Caco-2 (cell line): ENCODE data around the gene MAGED1. TPM values are rescaled to one million over a fixed set of nuclear protein-coding genes. Genes with fewer than 3 reads are reported as not detected.

Source experiments
- BruUV-seq: library from RNA; stranded (reverse); fragments of 400-500 nt; replicated peaks from 2 replicates; lab custom pipeline; 2021; lab: Mats Ljungman, UMichigan
- CTCF ChIA-PET: fragments of 300-600 bp; sonication (Branson Sonifier 250); formaldehyde crosslinking; loops from one replicate; lab custom pipeline; 2022; ENCODE audit warnings: antibody characterized with exemption; lab: Charles Lee
- POLR2A ChIA-PET: fragments of 300-600 bp; sonication (Branson Sonifier 250); formaldehyde crosslinking; loops from one replicate; lab custom pipeline; 2022; ENCODE audit warnings: antibody characterized with exemption; lab: Charles Lee
- DNase-seq, 2 experiments: peaks; one replicate each; pipeline versions ENCODE4 v3.0.0 to v3.0.0-alpha.2; 2020 to 2022
- H3K27me3 ChIP-seq: replicated peaks from 2 replicates; pipeline ENCODE4 v1.6.0; 2011; ENCODE audit warnings: low read length; ENCODE audit not compliant: control insufficient read depth, insufficient read depth
- H3K36me3 ChIP-seq: 2 replicates; pipeline ENCODE4 v1.5.1; 2011; ENCODE audit warnings: low read length; ENCODE audit not compliant: control insufficient read depth, insufficient read depth
- H3K4me1 ChIP-seq: fragments of 250-450 bp; sonication (Bioruptor Pico); 2 replicates; pipeline ENCODE4 v1.5.1; 2020; ENCODE audit warnings: mild to moderate bottlenecking
- H3K4me3 ChIP-seq: 2 replicates; pipeline ENCODE4 v1.5.1; 2011; ENCODE audit warnings: low read depth, mild to moderate bottlenecking, control low read depth, low read length
- H3K9me3 ChIP-seq: fragments of 250-450 bp; sonication (Bioruptor Pico); 2 replicates; pipeline ENCODE4 v1.5.1; 2020; ENCODE audit warnings: mild to moderate bottlenecking, moderate library complexity
- H3K27ac Mint-ChIP-seq: one replicate; pipeline ENCODE4 v1.8.0; 2022; ENCODE audit warnings: mixed read lengths; ENCODE audit not compliant: unreplicated experiment
- H3K27me3 Mint-ChIP-seq: one replicate; pipeline ENCODE4 v1.8.0; 2022; ENCODE audit warnings: mixed read lengths; ENCODE audit not compliant: insufficient read depth, unreplicated experiment
- H3K36me3 Mint-ChIP-seq: one replicate; pipeline ENCODE4 v1.8.0; 2022; ENCODE audit warnings: mild to moderate bottlenecking, mixed read lengths; ENCODE audit not compliant: insufficient read depth, unreplicated experiment
- H3K4me1 Mint-ChIP-seq: one replicate; pipeline ENCODE4 v1.8.0; 2022; ENCODE audit warnings: low read depth, mixed read lengths; ENCODE audit not compliant: unreplicated experiment
- H3K4me3 Mint-ChIP-seq: one replicate; pipeline ENCODE4 v1.8.0; 2022; ENCODE audit warnings: mild to moderate bottlenecking, moderate library complexity, mixed read lengths; ENCODE audit not compliant: unreplicated experiment
- H3K9me3 Mint-ChIP-seq: one replicate; pipeline ENCODE4 v1.8.0; 2022; ENCODE audit warnings: mixed read lengths; ENCODE audit not compliant: unreplicated experiment
- intact Hi-C: fragments of 100-400 bp; cut with micrococcal nuclease; formaldehyde crosslinking; loops from one replicate; pipeline ENCODE4 v1.10.0; 2022; ENCODE audit not compliant: unreplicated experiment
- total RNA-seq: library from RNA; stranded (reverse); gene quantifications from 2 replicates; pipeline ENCODE4 v1.2.3, GENCODE V29; 2022
- TF ChIP-seq, protein P1 (sequence below), 2 experiments: fragments of 200-600 bp in 1 of 2; IDR thresholded peaks; 1 replicate in 1 of 2; 2 replicates in 1 of 2; pipeline versions ENCODE4 v1.5.1 to v1.8.0; 2011 to 2022; ENCODE audit warnings: antibody characterized with exemption in 1 of 2, control low read depth in 1 of 2, inconsistent platforms in 1 of 2, low read depth in 1 of 2, low read length in 1 of 2, mild to moderate bottlenecking in 1 of 2, moderate library complexity in 1 of 2; ENCODE audit not compliant: insufficient read depth in 1 of 2, severe bottlenecking in 1 of 2, unreplicated experiment in 1 of 2

MAGED1 gene
- total RNA-seq, 1 experiment from 2014 or later = 174 TPM

DNA sequence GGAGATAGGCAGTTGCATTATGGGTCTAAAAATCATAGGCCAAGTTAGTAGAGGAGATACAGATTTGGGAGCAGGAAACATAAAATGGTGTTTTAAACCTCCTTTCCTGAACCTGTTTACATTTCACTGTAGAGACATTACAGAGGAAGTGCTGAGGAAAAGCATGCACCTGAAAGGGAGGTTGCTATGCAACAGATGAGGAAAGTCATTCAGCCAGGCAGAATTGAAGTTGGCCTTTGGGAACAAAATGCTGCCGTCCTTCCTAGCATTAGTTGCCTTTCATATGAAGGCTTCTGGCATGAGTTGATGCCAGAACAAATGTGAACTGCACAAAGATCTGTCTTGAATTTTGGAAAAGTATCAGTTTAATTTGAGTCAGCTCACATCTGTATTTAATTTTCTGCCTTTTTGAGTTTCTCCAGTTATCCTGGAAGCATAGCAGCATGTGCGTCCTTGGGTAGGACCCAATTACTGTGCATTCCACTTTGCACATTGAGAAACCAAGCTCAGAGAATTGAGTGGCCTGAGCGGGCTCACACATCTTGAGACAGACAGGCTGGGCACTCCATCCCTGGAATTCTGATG is 38.2 kb downstream of the MAGED1 start:
- Mint-ChIP-seq H3K36me3 (no peaks in the 10 kb centered on the region), H3K9me3 (no peaks in the 10 kb centered on the region), H3K4me1 (peaks cover 5% of the 10 kb centered on the region), H3K4me3 (no peak overlapping the region), H3K27me3 (peaks cover 5% of the 10 kb centered on the region), H3K27ac (no peak overlapping the region)
- intact Hi-C loops = no loop called here
- no peaks in the 10 kb centered on the region for H3K9me3 ChIP-seq
- no peaks in the 10 kb centered on the region for H3K4me1 ChIP-seq
- TF ChIP-seq, protein P1, sequence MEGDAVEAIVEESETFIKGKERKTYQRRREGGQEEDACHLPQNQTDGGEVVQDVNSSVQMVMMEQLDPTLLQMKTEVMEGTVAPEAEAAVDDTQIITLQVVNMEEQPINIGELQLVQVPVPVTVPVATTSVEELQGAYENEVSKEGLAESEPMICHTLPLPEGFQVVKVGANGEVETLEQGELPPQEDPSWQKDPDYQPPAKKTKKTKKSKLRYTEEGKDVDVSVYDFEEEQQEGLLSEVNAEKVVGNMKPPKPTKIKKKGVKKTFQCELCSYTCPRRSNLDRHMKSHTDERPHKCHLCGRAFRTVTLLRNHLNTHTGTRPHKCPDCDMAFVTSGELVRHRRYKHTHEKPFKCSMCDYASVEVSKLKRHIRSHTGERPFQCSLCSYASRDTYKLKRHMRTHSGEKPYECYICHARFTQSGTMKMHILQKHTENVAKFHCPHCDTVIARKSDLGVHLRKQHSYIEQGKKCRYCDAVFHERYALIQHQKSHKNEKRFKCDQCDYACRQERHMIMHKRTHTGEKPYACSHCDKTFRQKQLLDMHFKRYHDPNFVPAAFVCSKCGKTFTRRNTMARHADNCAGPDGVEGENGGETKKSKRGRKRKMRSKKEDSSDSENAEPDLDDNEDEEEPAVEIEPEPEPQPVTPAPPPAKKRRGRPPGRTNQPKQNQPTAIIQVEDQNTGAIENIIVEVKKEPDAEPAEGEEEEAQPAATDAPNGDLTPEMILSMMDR (IDR thresholded peaks at IDR 0.05; ENCODE audit: insufficient read depth in 1 of 2, low read depth in 1 of 2, low read length in 1 of 2, severe bottlenecking in 1 of 2, unreplicated experiment in 1 of 2) = no peak
- no peaks in the 10 kb centered on the region for H3K36me3 ChIP-seq
- H3K27me3 ChIP-seq = no peaks in the 10 kb centered on the region
- H3K4me3 ChIP-seq = no peak overlapping the region
- no TSS peak for BruUV-seq
- ChIA-PET POLR2A (no interaction called here), CTCF (no interaction called here)
- no peak for DNase-seq

Other genes with a start within 250 kb of the MAGED1 start
- gene CENPVL2, start 210.8 kb upstream of the MAGED1 start, total RNA-seq = not detected in 2 replicates
- not detected in 2 replicates for gene CENPVL1, start 183.1 kb upstream of the MAGED1 start, total RNA-seq
- gene GSPT2, start 150.2 kb upstream of the MAGED1 start, total RNA-seq = 7.3 TPM in 2 replicates
- not detected in 2 replicates for gene MAGED4B, start 175.6 kb downstream of the MAGED1 start, total RNA-seq